ENCODE data around the gene OSMR. TPM values are rescaled to one million over a fixed set of nuclear protein-coding genes. Genes with fewer than 3 reads are reported as not detected.

OSMR gene
- polyA plus RNA-seq, 1 donor from 2014 or later = not detected

GRCh38 chr5:38935437-38935836 is 89.6 kb downstream of the OSMR start:
- H3K4me3 ChIP-seq (ENCODE audit: low read length) = no peak overlapping the region
- no peak for TF ChIP-seq SMC3 (conservative IDR thresholded peaks at IDR 0.05; ENCODE audit: poor library complexity)
- no peak for TF ChIP-seq EP300 (conservative IDR thresholded peaks at IDR 0.05; ENCODE audit: poor library complexity, severe bottlenecking)
- TF ChIP-seq TAF1 (IDR thresholded peaks at IDR 0.05; ENCODE audit: low read depth) = no peak
- TF ChIP-seq POLR2AphosphoS5 (IDR thresholded peaks at IDR 0.05) = no peak
- TF ChIP-seq EZH2 (IDR thresholded peaks at IDR 0.05; ENCODE audit: borderline replicate concordance, insufficient read depth, low read length, poor library complexity, severe bottlenecking) = no peak
- no peak for TF ChIP-seq RAD21 (conservative IDR thresholded peaks at IDR 0.05)
- TF ChIP-seq MXI1 (conservative IDR thresholded peaks at IDR 0.05; ENCODE audit: poor library complexity, severe bottlenecking) = no peak
- no peak for TF ChIP-seq REST (IDR thresholded peaks at IDR 0.05; ENCODE audit: borderline replicate concordance)
- H3K27me3 ChIP-seq (ENCODE audit: insufficient read depth, low read depth, low read length) = no peaks in the 10 kb centered on the region
- no peak overlapping the region for H3K9ac ChIP-seq (ENCODE audit: low read length)
- no peaks in the 10 kb centered on the region for H3F3A ChIP-seq (ENCODE audit: insufficient read depth, low read length, poor library complexity, severe bottlenecking)
- no peaks in the 10 kb centered on the region for H4K20me1 ChIP-seq (ENCODE audit: insufficient read depth)
- no peaks in the 10 kb centered on the region for H3K9me2 ChIP-seq (ENCODE audit: insufficient read depth, low read length)
- H3K79me2 ChIP-seq (replicated peaks; ENCODE audit: insufficient read depth, low read length) = no peaks in the 10 kb centered on the region
- H3K27ac ChIP-seq (ENCODE audit: low read length) = no peak overlapping the region
- H2AFZ ChIP-seq (ENCODE audit: low read depth, low read length) = no peak overlapping the region
- H3K36me3 ChIP-seq (ENCODE audit: insufficient read depth, low read length) = no peaks in the 10 kb centered on the region
- no peak overlapping the region for H3K4me2 ChIP-seq (ENCODE audit: low read length)
- H3K9me3 ChIP-seq (ENCODE audit: low read length) = no peaks in the 10 kb centered on the region

GRCh38 chr5:38936269-38936668 is 90.5 kb downstream of the OSMR start:
- no peak overlapping the region for H3K9ac ChIP-seq (ENCODE audit: low read length)
- TF ChIP-seq TAF1 (IDR thresholded peaks at IDR 0.05; ENCODE audit: low read depth) = no peak
- TF ChIP-seq REST (IDR thresholded peaks at IDR 0.05; ENCODE audit: borderline replicate concordance) = no peak
- TF ChIP-seq RAD21 (conservative IDR thresholded peaks at IDR 0.05) = no peak
- TF ChIP-seq MXI1 (conservative IDR thresholded peaks at IDR 0.05; ENCODE audit: poor library complexity, severe bottlenecking) = no peak
- no peak for TF ChIP-seq SMC3 (conservative IDR thresholded peaks at IDR 0.05; ENCODE audit: poor library complexity)
- no peak for TF ChIP-seq EZH2 (IDR thresholded peaks at IDR 0.05; ENCODE audit: borderline replicate concordance, insufficient read depth, low read length, poor library complexity, severe bottlenecking)
- TF ChIP-seq CTCF (IDR thresholded peaks at IDR 0.05; ENCODE audit: poor library complexity, severe bottlenecking) = no peak

More at GRCh38 chr5:38936269-38936668, 90.5 kb downstream of the OSMR start:
- Histone ChIP-seq H3K27ac (ENCODE audit: low read length) (no peak overlapping the region), H3K4me3 (ENCODE audit: low read length) (no peak overlapping the region), H3K4me2 (ENCODE audit: low read length) (no peak overlapping the region), H3K79me2 (replicated peaks; ENCODE audit: insufficient read depth, low read length) (no peaks in the 10 kb centered on the region), H3K27me3 (ENCODE audit: insufficient read depth, low read depth, low read length) (no peaks in the 10 kb centered on the region), H3K9me3 (ENCODE audit: low read length) (no peaks in the 10 kb centered on the region), H3K36me3 (ENCODE audit: insufficient read depth, low read length) (no peaks in the 10 kb centered on the region), H4K20me1 (ENCODE audit: insufficient read depth) (no peaks in the 10 kb centered on the region), H3F3A (ENCODE audit: insufficient read depth, low read length, poor library complexity, severe bottlenecking) (no peaks in the 10 kb centered on the region), H2AFZ (ENCODE audit: low read depth, low read length) (no peak overlapping the region), H3K9me2 (ENCODE audit: insufficient read depth, low read length) (no peaks in the 10 kb centered on the region)
